Inferior parietal cortex (tissue), 1 donor: ENCODE results near the gene OVCA2.

Experiments used
- DNase-seq: peaks from one replicate; pipeline ENCODE4 v3.0.0-alpha.2; 2016; ENCODE audit errors: extremely low spot score

The OVCA2 gene

DNA sequence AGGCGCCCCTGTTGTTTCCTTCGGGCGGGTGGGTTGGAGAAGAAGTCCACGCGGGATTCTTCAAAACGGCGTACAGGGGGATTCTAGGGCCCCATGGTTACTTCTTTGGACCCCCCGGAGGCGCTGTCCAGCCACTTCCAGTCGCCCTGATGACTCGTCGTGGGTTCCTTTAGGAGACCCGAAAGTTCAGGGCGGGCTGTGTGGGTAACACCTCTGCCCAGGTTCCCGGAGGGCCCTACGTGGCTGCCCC is 12.4 kb downstream of the OVCA2 start:
- no peak for DNase-seq

DNA sequence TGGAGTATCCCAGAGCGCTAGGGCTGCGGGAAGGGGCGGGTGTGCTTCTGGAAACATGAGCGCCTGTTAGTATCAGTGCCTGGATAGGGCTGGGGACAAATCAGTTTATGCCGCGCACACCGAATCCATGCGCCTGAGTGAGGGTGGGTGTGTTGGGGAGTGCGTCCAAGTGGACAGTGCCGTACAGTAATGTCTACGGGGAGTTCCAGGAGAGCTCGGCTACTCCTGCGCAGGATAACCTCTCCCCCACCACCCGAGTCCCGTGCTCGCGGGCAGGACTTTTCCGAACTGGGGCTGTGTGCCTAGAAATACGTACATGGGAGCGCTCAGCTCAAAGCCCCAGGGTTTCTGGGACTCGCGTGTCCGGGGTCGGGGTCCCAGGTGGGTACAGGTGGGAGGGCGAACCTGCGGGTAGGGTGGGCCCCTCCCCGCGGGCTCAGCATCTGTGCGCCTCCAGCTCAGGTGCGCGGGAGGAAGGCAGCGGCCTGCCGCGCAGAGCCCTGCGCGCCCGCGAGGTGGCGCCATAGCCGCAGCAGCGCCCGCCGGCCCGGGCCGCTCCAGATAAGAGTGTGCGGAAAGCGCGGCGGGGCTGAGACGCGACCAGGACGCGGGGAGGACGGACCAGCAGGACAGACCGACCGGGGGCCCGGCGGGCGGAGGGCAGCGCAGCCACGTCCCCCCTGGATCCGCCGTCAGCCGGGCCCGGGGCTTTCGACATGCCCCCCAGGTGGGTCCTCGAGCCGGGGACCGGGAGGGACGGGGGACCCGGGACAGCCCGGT is 12.9 kb downstream of the OVCA2 start, which contains the start of gene HIC1:
Gene HIC1 (plus strand): TSS at position 592 of the 780 bp plus-strand sequence. CDS start 1,588 bp downstream, outside the sequence.
- DNase-seq: peak; percentile 59

GRCh38 chr17:2055292-2056205 is 13.7 kb downstream of the OVCA2 start:
- DNase-seq: no peak

- no peak for DNase-seq
Observed at GRCh38 chr17:2056206-2057174, 14.7 kb downstream of the OVCA2 start.

GRCh38 chr17:2057175-2057759 is 15.4 kb downstream of the OVCA2 start:
- no peak for DNase-seq

GRCh38 chr17:2057760-2058585 is 16.2 kb downstream of the OVCA2 start:
- DNase-seq: no peak

DNA sequence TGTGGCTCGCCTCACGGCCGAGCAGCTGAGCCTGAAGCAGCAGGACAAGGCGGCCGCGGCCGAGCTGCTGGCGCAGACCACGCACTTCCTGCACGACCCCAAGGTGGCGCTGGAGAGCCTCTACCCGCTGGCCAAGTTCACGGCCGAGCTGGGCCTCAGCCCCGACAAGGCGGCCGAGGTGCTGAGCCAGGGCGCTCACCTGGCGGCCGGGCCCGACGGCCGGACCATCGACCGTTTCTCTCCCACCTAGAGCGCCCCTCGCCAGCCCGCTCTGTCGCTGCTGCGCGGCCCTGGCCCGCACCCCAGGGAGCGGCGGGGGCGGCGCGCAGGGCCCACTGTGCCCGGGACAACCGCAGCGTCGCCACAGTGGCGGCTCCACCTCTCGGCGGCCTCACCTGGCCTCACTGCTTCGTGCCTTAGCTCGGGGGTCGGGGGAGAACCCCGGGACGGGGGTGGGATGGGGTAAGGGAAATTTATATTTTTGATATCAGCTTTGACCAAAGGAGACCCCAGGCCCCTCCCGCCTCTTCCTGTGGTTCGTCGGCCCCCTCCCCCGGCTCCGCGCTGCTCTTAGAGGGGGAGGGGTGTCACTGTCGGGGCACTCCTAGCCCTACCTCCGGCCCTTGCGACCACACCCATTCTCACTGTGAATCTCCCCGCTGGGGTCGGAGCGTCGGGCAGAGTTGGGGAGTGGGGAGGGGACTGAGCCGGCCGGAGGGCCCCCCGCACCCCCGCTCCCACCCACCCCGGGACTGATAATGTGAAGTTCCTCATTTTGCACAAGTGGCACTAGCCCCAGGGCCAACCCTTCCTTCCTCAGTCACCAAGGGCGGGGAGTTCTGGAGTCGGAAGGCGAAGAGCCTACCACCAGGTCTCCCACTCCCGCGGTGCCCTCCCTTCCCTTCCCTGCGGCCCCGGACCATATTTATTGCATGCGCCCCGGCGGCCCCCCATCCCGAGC is 17.0 kb downstream of the OVCA2 start:
- no peak for DNase-seq

- no peak for DNase-seq
Observed at GRCh38 chr17:2059547-2060384, 17.9 kb downstream of the OVCA2 start.

GRCh38 chr17:2060385-2060658 is 18.5 kb downstream of the OVCA2 start:
- no peak for DNase-seq

- no peak for DNase-seq
Observed at GRCh38 chr17:2060681-2061440, 19.0 kb downstream of the OVCA2 start.

- DNase-seq: no peak
Observed at GRCh38 chr17:2061441-2061958, 19.7 kb downstream of the OVCA2 start.

DNA sequence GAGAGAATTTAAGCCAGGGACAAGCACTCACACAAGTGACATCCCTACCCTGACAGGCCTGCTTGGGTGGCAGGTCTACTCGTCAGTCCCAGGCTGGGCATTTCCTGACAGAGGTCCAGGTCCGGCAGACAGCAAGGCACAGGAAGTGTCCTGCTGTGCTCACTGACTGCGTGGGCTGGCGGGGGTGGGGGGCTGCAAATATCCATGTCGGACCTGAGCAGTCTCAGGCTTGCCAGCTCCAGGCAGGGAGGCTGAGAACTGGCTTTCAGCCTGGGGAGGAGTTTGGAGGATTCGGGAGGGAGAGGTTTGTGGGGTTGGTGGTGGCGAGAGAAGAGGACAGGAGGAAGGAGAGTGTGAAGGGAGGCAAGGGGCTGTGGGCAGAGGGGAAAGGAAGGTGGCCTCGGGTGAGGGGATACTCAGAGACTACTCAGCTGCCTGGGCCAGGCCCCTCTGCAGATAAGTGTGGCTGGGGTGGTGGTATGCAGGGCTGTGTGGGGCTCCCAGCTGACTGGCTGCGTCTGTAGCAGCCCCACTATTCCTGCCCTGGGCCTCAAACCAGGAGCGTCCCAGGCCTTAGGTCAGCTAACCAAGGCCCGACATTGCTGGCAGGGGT is 20.9 kb downstream of the OVCA2 start:
- no peak for DNase-seq

DNA sequence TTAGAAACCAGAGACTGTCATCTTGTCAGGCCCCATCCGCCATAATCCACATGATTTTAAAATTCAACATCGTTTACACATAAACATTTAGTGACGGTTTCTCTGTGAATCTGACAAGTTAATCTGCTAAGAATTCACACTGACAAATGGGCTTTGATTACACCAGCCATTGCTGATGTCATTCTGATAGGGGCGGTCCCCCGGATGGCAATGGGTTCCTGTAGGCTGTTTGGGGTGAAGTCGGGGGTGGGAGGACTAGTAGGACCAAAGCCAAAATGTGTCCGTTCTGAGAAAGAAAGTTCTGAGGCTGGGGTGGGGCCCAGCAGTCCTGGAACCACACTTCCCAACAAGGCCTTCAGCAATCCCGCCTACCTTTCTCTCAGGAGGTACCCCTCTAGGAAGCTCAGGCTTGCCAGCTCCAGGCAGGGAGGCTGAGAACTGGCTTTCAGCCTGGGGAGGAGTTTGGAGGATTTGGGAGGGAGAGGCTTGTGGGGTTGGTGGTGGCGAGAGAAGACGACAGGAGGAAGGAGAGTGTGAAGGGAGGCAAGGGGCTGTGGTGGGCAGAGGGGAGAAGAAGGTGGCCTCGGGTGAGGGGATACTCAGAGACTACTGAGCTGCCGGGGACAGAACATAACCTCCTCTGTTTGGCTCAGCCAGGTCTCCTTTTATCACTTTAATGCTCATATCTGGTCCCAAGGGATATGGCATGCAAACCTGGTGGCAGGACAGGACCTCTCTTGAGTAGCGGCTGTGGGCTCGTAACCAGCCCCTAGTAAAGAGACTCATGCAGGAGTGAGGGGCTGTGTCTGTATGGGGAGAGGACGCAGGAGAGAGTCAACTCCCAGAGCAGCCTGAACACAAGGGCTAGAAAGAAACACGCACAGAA is 21.7 kb downstream of the OVCA2 start:
- DNase-seq: no peak

GRCh38 chr17:2064147-2064489 is 22.3 kb downstream of the OVCA2 start:
- DNase-seq: no peak

- no peak for DNase-seq
Observed at GRCh38 chr17:2064520-2064971, 22.7 kb downstream of the OVCA2 start.
